Tibial nerve (tissue), 4 donors: ENCODE results near the gene IPO5. TPM values are rescaled to one million over a fixed set of nuclear protein-coding genes. Genes with fewer than 3 reads are reported as not detected.

Source experiments
- DNase-seq, 2 donors: peaks; one replicate each; pipeline ENCODE4 v3.0.0-alpha.2; 2019; ENCODE audit warnings: low spot score in 2 of 2
- H3K27ac ChIP-seq, 4 donors: fragments of 200-600 bp; sonication (generic) in 3 of 4; one replicate each; pipeline ENCODE4 v1.5.1; 2017 to 2019; ENCODE audit warnings: mild to moderate bottlenecking in 1 of 4
- H3K27me3 ChIP-seq, 2 donors: fragments of 200-600 bp; sonication (generic) in 1 of 2; one replicate each; pipeline versions ENCODE4 v1.5.1 to v1.6.0; 2017 to 2019
- H3K36me3 ChIP-seq, 3 donors: fragments of 200-600 bp; sonication (generic); one replicate each; pipeline ENCODE4 v1.5.1; 2018 to 2019
- H3K4me1 ChIP-seq, 4 donors: fragments of 200-600 bp; sonication (generic) in 3 of 4; one replicate each; pipeline ENCODE4 v1.5.1; 2017 to 2019
- H3K4me3 ChIP-seq, 4 donors: fragments of 200-600 bp; sonication (generic) in 3 of 4; one replicate each; pipeline ENCODE4 v1.5.1; 2017 to 2019; ENCODE audit warnings: mild to moderate bottlenecking in 1 of 4, moderate library complexity in 1 of 4
- H3K9me3 ChIP-seq, 4 donors: fragments of 200-600 bp; sonication (generic) in 3 of 4; one replicate each; pipeline ENCODE4 v1.5.1; 2017 to 2019
- CTCF ChIP-seq, 5 experiments: fragments of 200-600 bp in 3 of 5; fragments of 450-650 bp in 2 of 5; sonication (generic) in 3 of 5; IDR thresholded peaks; one replicate each; pipeline ENCODE4 v1.5.1; 2016 to 2019; ENCODE audit warnings: antibody characterized with exemption in 5 of 5, mild to moderate bottlenecking in 3 of 5, moderate library complexity in 2 of 5
- EP300 ChIP-seq, 2 donors: sonication (generic); formaldehyde crosslinking; IDR thresholded peaks; one replicate each; pipeline ENCODE4 v1.6.1; 2017; ENCODE audit warnings: antibody characterized with exemption in 2 of 2, mild to moderate bottlenecking in 1 of 2
- POLR2A ChIP-seq, 2 donors: fragments of 450-650 bp; IDR thresholded peaks; one replicate each; pipeline ENCODE4 v1.6.1; 2017; ENCODE audit warnings: antibody characterized with exemption in 2 of 2, mild to moderate bottlenecking in 2 of 2, moderate library complexity in 2 of 2
- WGBS, 2 donors: methylation state at CpG; one replicate each; pipeline ENCODE4 v1.1.5; 2018; 5-methylcytosine and 5-hydroxymethylcytosine counted together
- total RNA-seq, 4 donors: library from RNA; depleted of rRNA; stranded (reverse); fragments of >200 nt; gene quantifications; one replicate each; pipeline ENCODE4 v1.1.0, GENCODE V29; 2016

IPO5 gene
- total RNA-seq, 4 donors from 2014 or later: 117 to 135 (median 120) TPM

GRCh38 chr13:97913206-97913605, 40.3 kb upstream of the IPO5 start:
- 80 to 87% methylated on average over 2 of the region's 2 CpGs for WGBS, 2 donors
- Histone ChIP-seq H3K27ac (no peak overlapping the region), H3K27me3 (no peaks in the 10 kb centered on the region), H3K36me3 (no peaks in the 10 kb centered on the region), H3K9me3 (peaks cover 0 to 13% (median 0%) of the 10 kb centered on the region in 4 donors), H3K4me1 (no peaks in the 10 kb centered on the region), H3K4me3 (no peak overlapping the region)
- DNase-seq: no peak
- no peak for TF ChIP-seq CTCF (IDR thresholded peaks at IDR 0.05)

GRCh38 chr13:97914540-97914939, 38.9 kb upstream of the IPO5 start:
- whole genome bisulfite sequencing, 2 donors: 92 to 96% methylated on average over 1 of the region's 1 CpG
- no peaks in the 10 kb centered on the region for H3K36me3 ChIP-seq
- DNase-seq: no peak
- H3K27ac ChIP-seq: no peak overlapping the region
- H3K27me3 ChIP-seq: no peaks in the 10 kb centered on the region
- no peaks in the 10 kb centered on the region for H3K4me1 ChIP-seq
- no peak overlapping the region for H3K4me3 ChIP-seq
- H3K9me3 ChIP-seq: peaks cover 0 to 13% (median 0%) of the 10 kb centered on the region in 4 donors
- TF ChIP-seq POLR2A (IDR thresholded peaks at IDR 0.05) (no peak), CTCF (IDR thresholded peaks at IDR 0.05) (no peak), EP300 (IDR thresholded peaks at IDR 0.05) (no peak)

- peak in 1 of 2 donors; percentile 28 for DNase-seq
Observed at GRCh38 chr13:97921176-97921816, 32.2 kb upstream of the IPO5 start.

GRCh38 chr13:97928301-97928700, 25.2 kb upstream of the IPO5 start:
- no peak overlapping the region for H3K4me3 ChIP-seq
- WGBS, 2 donors: 68 to 82% methylated on average over 1 of the region's 1 CpG
- H3K27me3 ChIP-seq: no peaks in the 10 kb centered on the region
- no peaks in the 10 kb centered on the region for H3K4me1 ChIP-seq
- no peaks in the 10 kb centered on the region for H3K36me3 ChIP-seq
- no peaks in the 10 kb centered on the region for H3K9me3 ChIP-seq
- TF ChIP-seq CTCF (IDR thresholded peaks at IDR 0.05) (no peak), EP300 (IDR thresholded peaks at IDR 0.05) (no peak), POLR2A (IDR thresholded peaks at IDR 0.05) (no peak)
- no peak for DNase-seq
- no peak overlapping the region for H3K27ac ChIP-seq

More at GRCh38 chr13:97921176-97921816, 32.2 kb upstream of the IPO5 start:
- no peak for TF ChIP-seq CTCF (IDR thresholded peaks at IDR 0.05)
- TF ChIP-seq EP300 (IDR thresholded peaks at IDR 0.05): no peak
- no peak for TF ChIP-seq POLR2A (IDR thresholded peaks at IDR 0.05)
- Histone ChIP-seq H3K36me3 (no peaks in the 10 kb centered on the region), H3K27ac (no peak overlapping the region), H3K4me1 (peaks cover 0 to 3% (median 0%) of the 10 kb centered on the region in 4 donors), H3K27me3 (no peaks in the 10 kb centered on the region), H3K4me3 (no peak overlapping the region), H3K9me3 (no peaks in the 10 kb centered on the region)
- 44 to 62% methylated on average over 6 of the region's 6 CpGs for WGBS, 2 donors

GRCh38 chr13:97932036-97932435, 21.4 kb upstream of the IPO5 start:
- H3K4me1 ChIP-seq: peaks cover 0 to 14% (median 1%) of the 10 kb centered on the region in 4 donors
- H3K4me3 ChIP-seq: no peak overlapping the region
- no peak for DNase-seq
- H3K27me3 ChIP-seq: no peaks in the 10 kb centered on the region
- H3K27ac ChIP-seq: no peak overlapping the region
- TF ChIP-seq CTCF (IDR thresholded peaks at IDR 0.05): no peak
- TF ChIP-seq EP300 (IDR thresholded peaks at IDR 0.05): no peak
- TF ChIP-seq POLR2A (IDR thresholded peaks at IDR 0.05): no peak
- WGBS, 2 donors: 63 to 67% methylated on average over 5 of the region's 5 CpGs
- no peaks in the 10 kb centered on the region for H3K9me3 ChIP-seq
- no peaks in the 10 kb centered on the region for H3K36me3 ChIP-seq
